Activated CD4-positive, alpha-beta T cell treated with anti-CD3 and anti-CD28 coated beads, Interleukin-2, amount 10 ng/mL, durations not matched to agents 24 days and 14 days (primary cell): ENCODE results near the gene NHERF1. TPM values are rescaled to one million over a fixed set of nuclear protein-coding genes. Genes with fewer than 3 reads are reported as not detected.

Experiments used
- DNase-seq: peaks from one replicate; pipeline ENCODE4 v3.0.0; 2022
- H3K27ac Mint-ChIP-seq: one replicate; pipeline ENCODE4 v1.8.0; 2022; ENCODE audit warnings: mild to moderate bottlenecking, mixed read lengths
- H3K27me3 Mint-ChIP-seq: one replicate; pipeline ENCODE4 v1.8.0; 2022; ENCODE audit warnings: mixed read lengths
- H3K36me3 Mint-ChIP-seq: one replicate; pipeline ENCODE4 v1.8.0; 2022; ENCODE audit warnings: low read depth, mild to moderate bottlenecking, mixed read lengths
- H3K4me1 Mint-ChIP-seq: one replicate; pipeline ENCODE4 v1.8.0; 2021; ENCODE audit warnings: mixed read lengths
- H3K4me3 Mint-ChIP-seq: one replicate; pipeline ENCODE4 v1.8.0; 2022; ENCODE audit warnings: mild to moderate bottlenecking, moderate library complexity, mixed read lengths
- H3K9me3 Mint-ChIP-seq: one replicate; pipeline ENCODE4 v1.8.0; 2021; ENCODE audit warnings: mixed read lengths
- intact Hi-C: fragments of 100-400 bp; cut with micrococcal nuclease; formaldehyde crosslinking; loops from one replicate; pipeline ENCODE4 v1.15.1; 2023
- total RNA-seq: library from RNA; stranded (reverse); gene quantifications from 2 replicates; pipeline ENCODE4 v1.2.3, GENCODE V29; 2022

Gene NHERF1
- total RNA-seq, 1 donor from 2014 or later: 134 TPM

DNA sequence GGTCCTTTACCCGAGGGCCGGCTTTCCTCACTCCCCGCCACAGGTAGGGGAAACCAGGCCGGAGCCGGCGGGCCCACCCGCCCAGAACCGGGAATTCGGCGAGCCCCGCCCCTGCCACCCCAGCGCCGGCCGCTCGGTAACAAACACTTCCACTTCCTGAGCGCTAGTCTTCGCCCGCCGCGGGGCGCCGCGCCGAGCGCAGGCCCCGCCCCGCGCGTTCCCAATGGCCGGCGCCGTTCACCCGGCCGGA, 224 bp upstream of the NHERF1 start:
- peak overlapping the region; percentile 72 for H3K27ac Mint-ChIP-seq
- H3K9me3 Mint-ChIP-seq: no peaks in the 10 kb centered on the region
- no peaks in the 10 kb centered on the region for H3K27me3 Mint-ChIP-seq
- H3K4me3 Mint-ChIP-seq: peak overlapping the region; percentile 77
- intact Hi-C loops: loop anchor here (1.0 to 10.0 kb wide), 4 partner anchors 10 to 463 kb away; partner anchors contain the start of gene NAT9
- DNase-seq: no peak
- H3K4me1 Mint-ChIP-seq: peaks cover 61% of the 10 kb centered on the region
- peaks cover 32% of the 10 kb centered on the region for H3K36me3 Mint-ChIP-seq

DNA sequence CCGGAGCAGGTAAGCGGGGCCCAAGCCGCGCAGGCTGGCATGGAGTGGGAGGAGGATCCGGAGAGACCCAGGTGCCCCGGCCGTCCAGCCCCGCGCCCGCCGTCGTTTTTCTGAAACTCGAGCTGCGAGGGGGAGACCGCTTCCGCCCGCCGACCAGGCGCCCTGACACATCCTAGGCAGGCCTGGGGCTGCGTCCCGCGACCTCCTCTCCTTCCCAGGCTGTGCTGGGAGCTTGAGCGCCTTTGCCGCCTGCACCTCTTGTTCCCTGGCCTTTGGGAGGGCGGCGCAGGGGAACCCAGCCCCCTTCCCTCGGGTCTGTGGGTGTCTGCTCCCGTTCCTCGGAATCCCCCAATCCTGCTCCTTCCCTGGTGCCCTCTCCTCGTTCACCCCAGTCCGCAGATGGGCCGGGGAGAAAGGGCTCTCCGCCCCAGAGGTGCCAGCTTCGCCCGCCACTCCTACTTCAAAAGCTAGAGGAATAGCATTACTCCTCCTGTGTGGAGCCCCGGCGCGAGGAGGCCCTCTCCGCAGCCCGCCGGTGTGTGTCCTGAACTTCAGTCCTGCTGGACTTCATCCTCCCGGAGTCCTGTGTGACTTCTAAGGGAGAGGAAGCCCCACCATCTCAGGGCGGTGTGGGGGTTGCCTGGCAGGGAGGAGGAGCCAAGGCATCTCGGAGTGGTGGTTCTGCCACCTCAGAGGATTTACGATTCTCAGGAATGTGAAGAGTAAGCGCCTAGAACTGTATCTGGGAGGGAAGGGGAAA, 1.0 kb downstream of the NHERF1 start:
- H3K27me3 Mint-ChIP-seq: no peaks in the 10 kb centered on the region
- H3K36me3 Mint-ChIP-seq: peaks cover 33% of the 10 kb centered on the region
- peaks cover 55% of the 10 kb centered on the region for H3K4me1 Mint-ChIP-seq
- DNase-seq: peak; percentile 83
- H3K9me3 Mint-ChIP-seq: no peaks in the 10 kb centered on the region
- intact Hi-C loops: loop anchor here (10.0 kb wide), 1 partner anchor 465 kb away; no protein-coding TSS in a partner anchor
- H3K4me3 Mint-ChIP-seq: peak overlapping the region; percentile 97
- H3K27ac Mint-ChIP-seq: peak overlapping the region; percentile 93

DNA sequence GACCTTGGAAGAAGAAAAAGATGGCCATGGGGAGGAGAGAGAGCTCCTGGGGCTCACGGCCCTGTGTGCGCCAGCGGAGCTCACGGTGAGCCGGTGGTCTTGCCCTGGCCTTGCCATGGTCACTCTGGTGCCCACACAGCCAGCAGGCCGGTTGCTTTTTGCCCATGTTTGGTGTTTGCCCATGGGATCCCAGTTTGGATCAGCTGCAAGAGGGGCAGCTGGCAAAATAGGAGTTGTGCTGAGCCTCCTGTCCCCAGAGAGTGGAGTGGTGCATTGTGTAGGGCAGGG, 1.6 kb downstream of the NHERF1 start:
- Mint-ChIP-seq H3K4me1 (peaks cover 55% of the 10 kb centered on the region), H3K4me3 (peak overlapping the region; percentile 97), H3K27ac (peak overlapping the region; percentile 93), H3K36me3 (peaks cover 37% of the 10 kb centered on the region), H3K9me3 (no peaks in the 10 kb centered on the region), H3K27me3 (no peaks in the 10 kb centered on the region)
- DNase-seq: no peak
- intact Hi-C loops: no loop called here

DNA sequence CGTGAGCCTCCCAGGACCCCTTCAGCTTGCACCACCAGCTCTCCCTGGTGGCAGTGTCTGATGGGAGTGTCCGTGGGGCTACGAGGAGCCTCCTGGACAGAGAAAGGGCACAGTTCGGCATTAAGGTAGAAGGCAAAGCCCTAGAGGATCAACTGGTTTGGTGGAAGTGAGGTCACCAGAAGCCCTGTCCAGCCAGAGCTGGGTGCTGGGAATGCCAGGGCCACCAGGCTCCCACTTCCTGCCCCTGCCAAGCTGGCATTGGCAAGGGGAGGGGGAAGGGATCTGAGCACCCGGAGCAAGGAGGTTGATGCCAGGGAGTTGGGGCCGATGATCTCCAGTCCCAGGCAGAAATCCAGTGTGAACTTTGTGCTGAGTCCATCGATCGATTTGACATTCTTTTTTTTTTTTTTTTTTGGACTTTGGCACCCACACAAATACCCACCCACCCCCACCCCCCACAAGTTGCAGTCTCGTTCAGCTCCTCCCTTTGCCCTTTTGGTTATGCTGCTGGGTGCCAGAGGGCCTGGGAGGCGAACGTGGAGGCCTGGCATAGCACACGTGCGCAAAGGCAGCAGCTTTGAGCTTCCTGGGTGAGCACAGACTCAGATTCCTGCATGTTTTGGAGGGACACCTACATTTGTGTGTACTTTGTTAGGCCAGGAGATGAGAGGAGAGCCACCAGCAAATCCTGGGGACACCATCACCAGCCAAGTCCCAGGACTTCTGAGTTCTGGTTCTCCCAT, 2.1 kb downstream of the NHERF1 start:
- peak overlapping the region; percentile 93 for H3K27ac Mint-ChIP-seq
- H3K9me3 Mint-ChIP-seq: no peaks in the 10 kb centered on the region
- peaks cover 59% of the 10 kb centered on the region for H3K4me1 Mint-ChIP-seq
- H3K27me3 Mint-ChIP-seq: no peaks in the 10 kb centered on the region
- intact Hi-C loops: loop anchor here (1.0 kb wide), 1 partner anchor 9 kb away; no protein-coding TSS in a partner anchor
- H3K36me3 Mint-ChIP-seq: peaks cover 37% of the 10 kb centered on the region
- H3K4me3 Mint-ChIP-seq: peak overlapping the region; percentile 97
- no peak for DNase-seq

DNA sequence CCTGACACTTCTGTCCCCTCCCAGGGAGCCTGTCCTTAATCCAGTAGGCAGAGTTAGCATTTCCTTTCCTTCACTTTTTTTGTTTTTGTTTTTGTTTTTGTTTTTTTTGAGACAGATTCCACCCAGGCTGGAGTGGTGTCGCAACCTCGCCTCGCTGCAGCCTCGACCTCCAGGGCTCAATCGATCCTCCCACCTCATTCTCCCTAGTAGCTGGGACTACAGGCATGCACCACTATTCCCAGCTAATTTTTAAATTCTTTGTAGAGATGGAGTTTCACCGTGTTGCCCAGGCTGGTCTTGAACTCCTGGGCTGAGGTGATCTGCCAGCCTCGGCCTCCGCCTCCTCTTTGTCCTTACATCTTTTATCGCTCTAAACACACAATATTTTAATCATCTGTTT, 4.0 kb downstream of the NHERF1 start:
- no peak for DNase-seq
- intact Hi-C loops: no loop called here
- no peaks in the 10 kb centered on the region for H3K27me3 Mint-ChIP-seq
- no peaks in the 10 kb centered on the region for H3K9me3 Mint-ChIP-seq
- peak overlapping the region; percentile 97 for H3K4me3 Mint-ChIP-seq
- H3K4me1 Mint-ChIP-seq: peaks cover 57% of the 10 kb centered on the region
- peak overlapping the region; percentile 77 for H3K27ac Mint-ChIP-seq
- peaks cover 37% of the 10 kb centered on the region for H3K36me3 Mint-ChIP-seq

DNA sequence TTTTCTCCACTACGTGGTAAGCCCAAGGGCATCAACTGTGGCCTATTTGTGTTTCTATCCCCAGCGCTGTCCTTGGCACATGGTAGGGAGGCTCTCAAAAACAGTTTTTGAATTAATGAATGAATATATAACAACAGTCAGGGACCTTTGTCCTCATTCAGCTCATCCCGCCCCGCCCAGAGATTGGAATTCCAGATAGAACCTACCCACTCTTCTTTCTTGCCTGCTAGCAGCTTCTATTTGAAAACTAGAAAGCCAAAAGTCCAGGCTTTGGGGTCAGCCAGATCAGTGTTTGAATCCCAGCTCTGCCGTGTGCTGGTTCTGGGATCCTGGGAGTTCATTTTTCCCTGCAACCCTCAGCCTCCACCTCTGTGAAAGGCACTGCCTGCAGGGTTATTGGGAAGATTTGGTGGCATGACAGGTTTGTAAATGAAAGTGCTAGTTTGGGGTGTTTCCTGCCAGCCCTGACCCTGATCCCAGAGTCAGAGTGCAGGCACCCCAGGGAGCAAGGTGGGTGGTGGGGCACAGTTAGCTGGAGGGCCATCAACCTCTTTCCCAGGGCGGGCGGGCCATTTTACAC, 4.5 kb downstream of the NHERF1 start:
- peaks cover 62% of the 10 kb centered on the region for H3K4me1 Mint-ChIP-seq
- no peak for DNase-seq
- peaks cover 37% of the 10 kb centered on the region for H3K36me3 Mint-ChIP-seq
- H3K27me3 Mint-ChIP-seq: no peaks in the 10 kb centered on the region
- no peaks in the 10 kb centered on the region for H3K9me3 Mint-ChIP-seq
- peak overlapping the region; percentile 97 for H3K4me3 Mint-ChIP-seq
- peak overlapping the region; percentile 77 for H3K27ac Mint-ChIP-seq
- intact Hi-C loops: no loop called here

DNA sequence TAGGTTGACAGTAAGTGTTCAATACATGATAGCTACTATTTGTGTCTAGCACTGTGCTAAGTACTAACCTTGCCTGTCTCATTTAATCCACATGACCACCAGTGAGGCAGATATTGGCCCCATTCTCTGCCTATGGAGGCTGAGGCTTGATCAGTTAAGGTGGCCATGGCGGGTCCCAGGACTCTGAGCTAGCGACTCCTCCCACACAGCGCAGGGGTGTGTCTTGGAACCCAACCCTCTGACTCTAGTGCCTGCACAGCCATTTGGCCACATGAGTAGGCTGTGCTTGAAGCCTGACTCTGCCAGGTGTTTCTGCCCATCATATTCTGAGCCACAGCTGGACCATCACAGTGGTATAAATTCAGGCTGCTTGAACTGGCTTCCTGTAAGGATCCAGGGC, 6.4 kb downstream of the NHERF1 start:
- Mint-ChIP-seq H3K9me3 (no peaks in the 10 kb centered on the region), H3K27me3 (no peaks in the 10 kb centered on the region), H3K27ac (peak overlapping the region; percentile 15), H3K4me3 (no peak overlapping the region), H3K4me1 (peaks cover 80% of the 10 kb centered on the region), H3K36me3 (peaks cover 33% of the 10 kb centered on the region)
- DNase-seq: no peak
- intact Hi-C loops: no loop called here

DNA sequence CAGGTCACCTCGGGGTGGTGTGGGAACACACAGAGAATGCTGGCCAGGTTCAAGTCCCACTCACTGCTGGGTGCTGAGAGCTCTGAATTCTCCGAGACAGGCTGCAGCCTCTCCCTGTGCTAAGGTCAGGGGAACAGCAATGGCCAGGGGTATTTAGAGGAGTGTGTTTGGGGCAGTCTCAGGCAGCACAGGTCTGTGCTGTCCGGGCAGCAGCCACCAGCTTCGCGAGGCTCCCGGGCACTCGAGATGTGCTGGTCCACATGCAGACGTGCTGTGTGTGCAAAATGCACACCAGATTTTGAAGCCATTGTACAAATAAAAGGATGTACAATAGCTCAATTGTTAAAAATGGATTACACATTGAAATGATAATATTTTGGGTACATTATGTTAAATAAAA, 7.1 kb downstream of the NHERF1 start:
- no peak for DNase-seq
- H3K27ac Mint-ChIP-seq: peak overlapping the region; percentile 25
- peaks cover 79% of the 10 kb centered on the region for H3K4me1 Mint-ChIP-seq
- no peaks in the 10 kb centered on the region for H3K9me3 Mint-ChIP-seq
- peaks cover 28% of the 10 kb centered on the region for H3K36me3 Mint-ChIP-seq
- no peaks in the 10 kb centered on the region for H3K27me3 Mint-ChIP-seq
- intact Hi-C loops: no loop called here
- no peak overlapping the region for H3K4me3 Mint-ChIP-seq

DNA sequence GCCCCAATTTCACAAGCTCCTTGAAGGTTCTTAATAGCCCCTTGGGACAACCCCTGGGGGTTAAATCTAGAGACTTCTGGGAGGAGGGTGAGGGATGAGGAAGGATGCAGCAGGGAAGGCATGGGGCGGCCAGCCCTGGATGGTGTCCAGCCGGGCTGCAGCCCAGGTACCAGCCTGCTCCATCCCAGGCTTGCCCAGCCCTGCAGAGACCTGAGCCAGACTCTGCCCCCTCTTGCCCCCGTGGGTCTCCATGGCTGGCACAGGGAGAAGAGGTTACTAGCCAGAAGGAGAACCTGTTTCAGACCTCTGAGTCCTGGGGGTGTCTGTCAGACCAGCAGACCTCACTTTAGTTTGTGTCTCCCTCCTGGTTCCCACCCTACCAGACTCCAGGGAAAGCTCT, 8.5 kb downstream of the NHERF1 start:
- Mint-ChIP-seq H3K4me1 (peaks cover 71% of the 10 kb centered on the region), H3K27ac (peak overlapping the region; percentile 68)
- DNase-seq: no peak

DNA sequence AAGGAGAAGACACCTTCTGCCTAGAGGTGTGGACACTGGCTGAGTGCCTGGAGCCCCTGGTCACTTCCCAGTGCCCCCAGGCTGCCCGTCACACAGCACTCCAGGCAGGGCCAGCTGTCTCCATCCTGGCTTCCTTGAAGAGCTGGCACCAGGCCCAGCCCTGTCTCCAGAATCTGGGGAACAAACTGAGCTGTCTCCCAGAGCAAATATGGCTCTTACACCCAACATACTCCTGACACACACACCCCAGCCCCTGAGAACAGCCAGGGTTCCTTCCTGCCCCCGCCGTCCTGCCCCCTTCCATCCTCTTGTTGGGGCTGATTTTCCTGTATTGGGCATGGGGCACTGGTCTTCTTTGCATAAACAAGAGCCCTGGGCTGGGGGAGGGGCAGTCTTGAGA, 9.1 kb downstream of the NHERF1 start:
- Mint-ChIP-seq H3K9me3 (no peaks in the 10 kb centered on the region), H3K4me1 (peaks cover 66% of the 10 kb centered on the region), H3K36me3 (peaks cover 12% of the 10 kb centered on the region), H3K27me3 (no peaks in the 10 kb centered on the region), H3K27ac (peak overlapping the region; percentile 78), H3K4me3 (peak overlapping the region; percentile 74)
- no peak for DNase-seq
- intact Hi-C loops: no loop called here

More for the DNA sequence above, 8.5 kb downstream of the NHERF1 start:
- intact Hi-C loops: no loop called here
- Mint-ChIP-seq H3K4me3 (no peak overlapping the region), H3K36me3 (peaks cover 16% of the 10 kb centered on the region), H3K9me3 (no peaks in the 10 kb centered on the region), H3K27me3 (no peaks in the 10 kb centered on the region)

DNA sequence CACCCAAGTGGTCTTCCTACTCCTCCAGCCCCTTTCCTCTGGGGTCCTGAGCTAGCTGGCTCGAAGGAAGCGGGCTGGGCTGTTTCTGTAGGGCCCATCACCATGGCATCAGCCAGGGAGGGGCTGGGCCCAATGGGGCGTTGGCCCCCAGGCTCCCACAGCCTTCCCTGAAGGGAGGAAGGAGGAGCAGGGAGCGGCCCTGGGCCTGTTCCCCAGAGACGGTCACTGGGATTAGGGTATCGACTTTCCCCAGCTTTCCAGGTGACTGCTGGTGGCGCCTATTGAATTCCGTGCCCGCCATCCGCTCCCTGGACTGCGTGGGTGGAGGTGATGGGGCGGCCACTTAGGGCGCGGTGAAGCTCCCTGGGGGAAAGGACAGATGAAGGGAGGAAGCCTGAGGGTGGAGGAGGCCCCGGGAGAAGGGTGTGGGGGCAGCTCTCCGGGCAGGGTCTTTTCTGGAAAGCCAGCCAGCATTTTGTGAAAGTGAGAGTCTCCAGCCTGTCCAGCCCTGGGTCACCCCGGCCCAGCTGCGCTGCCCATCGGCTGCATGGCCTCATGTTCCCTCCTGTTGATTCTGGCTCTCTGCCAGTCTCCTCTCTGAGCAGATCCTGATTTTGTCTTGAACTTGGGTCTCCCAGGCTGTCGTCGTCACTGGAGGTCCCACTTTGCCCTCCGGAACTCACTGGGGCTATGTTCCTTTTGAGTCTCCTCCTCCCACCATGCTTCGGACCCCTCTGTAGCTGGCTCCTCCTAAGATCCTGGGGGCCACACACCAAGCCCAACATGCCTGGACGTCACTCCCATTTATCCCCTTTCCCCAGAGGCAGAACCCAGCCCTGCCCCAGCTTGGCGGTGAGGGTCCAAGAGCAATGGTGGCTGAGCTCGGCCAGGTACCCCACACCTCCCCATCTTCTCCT, 9.8 kb downstream of the NHERF1 start:
- Mint-ChIP-seq H3K36me3 (peaks cover 5% of the 10 kb centered on the region), H3K27ac (peak overlapping the region; percentile 78), H3K4me3 (peak overlapping the region; percentile 74), H3K27me3 (no peaks in the 10 kb centered on the region), H3K4me1 (peaks cover 63% of the 10 kb centered on the region), H3K9me3 (no peaks in the 10 kb centered on the region)
- intact Hi-C loops: loop anchor here (2.0 kb wide), 1 partner anchor 15 kb away; no protein-coding TSS in a partner anchor
- DNase-seq: no peak

DNA sequence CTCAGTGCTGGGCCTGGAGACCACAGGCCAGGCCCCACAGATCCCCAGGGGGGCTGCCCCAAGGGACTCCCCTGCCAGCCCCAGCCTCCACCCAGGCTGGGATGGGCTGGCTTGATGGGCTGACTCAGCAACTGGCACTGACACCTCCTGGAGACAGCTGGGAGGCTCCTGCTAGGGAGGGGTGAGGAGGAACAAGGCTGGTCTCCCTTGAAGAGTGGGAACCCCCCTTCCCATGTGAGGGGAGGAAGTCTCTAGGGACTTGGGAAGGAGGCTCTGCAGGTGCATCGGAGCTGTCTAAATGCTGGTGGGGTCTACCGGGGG, 10.4 kb downstream of the NHERF1 start:
- H3K27me3 Mint-ChIP-seq: no peaks in the 10 kb centered on the region
- intact Hi-C loops: loop anchor here (1.0 to 2.0 kb wide), 2 partner anchors 8 to 16 kb away; no protein-coding TSS in a partner anchor
- peak; percentile 72 for DNase-seq
- H3K9me3 Mint-ChIP-seq: no peaks in the 10 kb centered on the region
- peak overlapping the region; percentile 78 for H3K27ac Mint-ChIP-seq
- H3K36me3 Mint-ChIP-seq: peaks cover 4% of the 10 kb centered on the region
- H3K4me1 Mint-ChIP-seq: peaks cover 57% of the 10 kb centered on the region
- H3K4me3 Mint-ChIP-seq: peak overlapping the region; percentile 74

DNA sequence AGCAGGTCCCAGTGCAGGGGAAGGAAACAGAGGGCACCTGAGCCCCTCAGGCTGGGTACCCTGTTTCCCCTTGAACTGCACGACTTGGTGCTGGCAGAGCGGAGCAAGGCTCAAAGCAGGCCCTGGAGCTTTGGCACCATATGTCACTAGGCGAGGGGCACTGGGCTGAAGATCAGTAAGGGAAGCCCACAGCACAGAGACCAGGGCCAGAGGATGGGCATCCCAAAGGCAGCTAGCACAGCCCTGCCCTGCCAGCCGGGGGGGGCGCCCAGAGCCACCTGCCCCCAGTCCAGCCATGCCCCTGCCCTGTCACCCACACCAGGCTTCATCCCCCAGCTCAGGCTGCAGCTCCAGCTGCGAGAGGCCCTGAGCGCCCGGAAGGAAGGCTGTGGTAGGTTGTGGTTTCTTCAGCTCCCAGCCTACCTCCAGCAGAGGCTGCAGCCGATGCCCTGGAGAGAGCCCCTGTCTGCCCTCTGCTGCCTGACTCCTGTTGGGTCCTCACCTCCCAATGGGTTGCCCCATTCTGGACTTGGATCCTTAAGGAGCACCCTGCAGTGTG, 10.9 kb downstream of the NHERF1 start:
- DNase-seq: peak; percentile 89
- Mint-ChIP-seq H3K9me3 (no peaks in the 10 kb centered on the region), H3K4me3 (peak overlapping the region; percentile 74), H3K27ac (peak overlapping the region; percentile 78), H3K36me3 (peaks cover 4% of the 10 kb centered on the region), H3K27me3 (no peaks in the 10 kb centered on the region), H3K4me1 (peaks cover 55% of the 10 kb centered on the region)
- intact Hi-C loops: loop anchor here (1.0 to 2.0 kb wide), 2 partner anchors 8 to 17 kb away; no protein-coding TSS in a partner anchor
